Measurements from ENCODE around the gene GABRB2.
"Not testable (repeated sequence)": the region's sequence is repeated elsewhere in the genome, so short reads cannot be mapped to it uniquely, and the experiment has no call there.

GABRB2 gene

DNA sequence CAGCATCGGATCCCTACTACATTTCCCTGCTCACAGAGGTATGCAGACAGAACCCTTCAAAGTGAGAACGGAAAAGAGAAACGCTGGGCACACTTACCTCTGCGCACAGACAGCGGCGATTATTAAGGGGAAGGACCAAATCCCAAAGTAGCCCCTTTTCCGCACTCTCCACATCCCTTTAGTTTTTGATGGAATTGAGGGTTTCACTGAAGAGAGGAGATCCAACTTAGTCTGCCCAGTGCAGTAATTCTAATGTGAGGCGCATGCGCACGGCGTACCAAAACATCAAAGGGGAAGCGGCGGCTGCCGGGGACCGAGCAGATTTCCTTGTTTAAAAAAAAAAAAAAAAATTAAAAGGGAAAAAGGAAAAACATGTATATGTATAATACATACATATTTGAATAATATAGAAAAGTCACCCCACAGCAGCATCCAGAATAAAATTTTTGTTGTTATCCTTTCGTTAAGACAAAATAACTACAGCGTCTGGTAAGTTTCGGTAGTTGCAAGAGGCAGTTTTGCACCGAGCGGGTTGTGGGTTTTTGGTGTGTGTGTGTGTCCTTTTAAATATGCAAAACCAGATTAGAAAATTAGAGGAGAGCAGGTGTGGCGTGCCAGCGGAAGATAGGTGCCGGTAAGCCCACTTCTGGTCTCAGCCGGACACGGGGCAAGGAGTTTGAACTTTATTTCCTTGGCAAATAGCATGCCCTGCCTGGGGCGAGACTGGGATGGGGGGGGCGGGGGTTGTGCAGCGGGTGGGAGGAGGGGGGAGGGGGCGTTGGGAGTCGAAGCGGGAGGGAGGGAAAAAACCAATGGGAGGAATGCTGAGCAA is at the start of gene GABRB2:
TSS of gene GABRB2 (minus strand) at position 256 of the 832 bp plus-strand sequence. CDS start at position 174, 82 bp downstream.
- DNase-seq: peak; percentile 16 to 19

DNA sequence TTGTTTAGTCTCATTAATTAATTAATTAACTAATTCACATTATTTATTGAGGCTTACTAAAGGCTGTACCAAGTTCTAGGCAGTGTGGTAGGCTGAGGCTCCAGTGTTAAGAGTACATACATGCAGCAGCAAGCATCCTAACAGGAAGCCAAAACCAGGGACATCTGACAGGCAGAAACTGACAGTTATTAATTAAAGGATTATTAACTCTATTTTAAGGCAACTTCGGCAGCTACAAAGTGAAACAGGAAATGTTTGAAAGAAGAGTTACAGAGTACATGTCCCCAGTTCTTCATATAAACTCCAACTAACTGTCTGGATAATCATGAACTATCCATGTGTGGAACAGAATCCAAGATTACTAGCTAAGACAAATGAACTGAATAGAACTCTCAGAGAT is 39.3 kb upstream of the GABRB2 start:
- no peak for DNase-seq

DNA sequence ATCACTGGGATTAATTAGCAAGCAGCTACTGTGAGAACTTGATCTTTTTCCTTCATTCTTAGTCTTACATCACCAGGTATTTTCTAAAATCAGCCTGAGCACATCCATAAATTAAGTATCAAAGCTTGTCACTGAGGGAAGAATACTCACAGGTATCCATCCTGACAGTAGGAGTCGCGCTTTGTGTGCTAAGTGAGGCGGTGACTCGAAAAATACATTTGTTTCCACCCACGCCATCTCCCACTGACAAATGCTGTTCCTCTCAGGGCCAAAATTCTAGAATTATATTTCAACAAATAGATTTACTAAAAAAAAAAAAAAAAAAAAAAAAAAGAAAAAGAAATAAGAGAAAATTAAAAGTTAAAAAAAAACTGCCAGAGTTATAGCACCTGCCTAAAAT is 34.1 kb upstream of the GABRB2 start:
- no peak for DNase-seq

DNA sequence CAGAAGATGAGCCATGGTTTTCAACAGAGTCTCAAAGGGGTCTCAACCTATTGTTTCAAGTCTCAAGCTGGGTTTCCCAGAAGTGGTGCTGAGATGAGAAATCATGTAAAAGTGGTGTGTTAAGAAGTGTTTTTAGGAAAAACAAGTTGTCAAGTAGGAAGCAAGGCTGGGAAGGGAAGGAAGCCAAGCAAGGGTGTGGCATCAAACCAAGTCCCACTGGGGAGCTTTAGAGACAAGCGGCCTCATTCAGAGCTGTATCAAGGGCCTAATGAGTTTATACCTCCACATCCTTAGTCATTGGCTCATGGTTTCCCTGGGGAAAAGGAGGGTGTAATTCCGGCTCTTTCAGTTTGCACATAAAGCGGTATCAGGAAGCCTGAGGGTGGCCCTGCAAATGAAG is 26.4 kb upstream of the GABRB2 start:
- no peak for DNase-seq

DNA sequence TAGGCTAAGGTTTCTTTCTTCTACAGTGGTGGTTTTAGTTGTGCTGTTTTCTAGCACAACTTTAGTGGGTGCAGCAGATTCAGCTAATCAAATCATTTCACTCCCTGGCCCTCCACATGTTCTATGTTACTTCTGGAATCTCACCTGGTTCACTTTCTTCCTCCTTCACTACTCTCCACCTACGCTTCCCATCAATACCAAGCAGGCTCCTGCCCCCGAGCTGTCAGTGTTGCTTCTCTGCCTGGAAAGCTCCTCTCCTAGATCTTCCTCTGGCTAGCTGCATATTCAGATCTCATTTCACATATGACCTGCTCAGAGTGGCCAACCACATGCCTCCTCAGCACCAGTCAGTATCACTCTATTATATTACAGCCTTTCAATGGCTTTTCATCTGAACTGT is 19.6 kb upstream of the GABRB2 start:
- no peak for DNase-seq

DNA sequence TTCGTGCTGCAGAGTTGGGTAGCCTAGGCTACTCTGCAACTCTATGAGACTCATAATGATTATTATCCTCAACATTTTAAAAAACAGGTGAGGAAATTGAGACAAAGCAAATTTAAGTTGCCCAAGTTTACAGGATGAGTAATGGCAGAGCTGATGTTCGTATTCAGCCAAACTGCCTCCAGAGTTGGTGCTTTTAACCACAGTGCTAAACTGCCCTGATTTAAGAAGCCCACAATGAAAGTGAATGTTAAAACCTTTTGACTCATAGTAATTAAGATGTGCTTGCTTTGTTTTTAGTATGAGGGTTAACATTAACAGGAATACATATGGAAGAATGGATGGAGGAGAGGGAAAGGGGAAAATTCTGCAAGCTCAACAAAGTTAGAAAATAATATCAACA is 15.9 kb upstream of the GABRB2 start:
- DNase-seq: no peak

DNA sequence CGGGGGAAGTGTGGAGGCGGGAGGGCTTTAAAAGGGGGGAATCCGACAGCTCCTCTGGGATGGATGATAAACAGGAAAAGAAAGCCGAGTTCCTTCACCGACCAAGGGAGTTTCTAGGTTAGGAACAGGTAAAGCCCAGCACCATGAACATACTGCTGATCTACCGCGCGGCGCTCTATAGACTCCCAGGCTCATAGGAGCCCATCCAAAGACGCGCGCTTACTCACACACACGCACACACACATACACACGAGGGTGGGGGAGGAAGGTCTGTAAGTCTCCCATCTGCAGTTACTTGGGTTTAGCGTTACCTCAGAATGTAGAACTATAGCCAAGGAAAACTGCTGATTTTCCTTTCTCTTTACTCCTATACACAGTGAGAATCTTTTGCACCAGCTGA is 2.6 kb upstream of the GABRB2 start:
- DNase-seq: no peak

DNA sequence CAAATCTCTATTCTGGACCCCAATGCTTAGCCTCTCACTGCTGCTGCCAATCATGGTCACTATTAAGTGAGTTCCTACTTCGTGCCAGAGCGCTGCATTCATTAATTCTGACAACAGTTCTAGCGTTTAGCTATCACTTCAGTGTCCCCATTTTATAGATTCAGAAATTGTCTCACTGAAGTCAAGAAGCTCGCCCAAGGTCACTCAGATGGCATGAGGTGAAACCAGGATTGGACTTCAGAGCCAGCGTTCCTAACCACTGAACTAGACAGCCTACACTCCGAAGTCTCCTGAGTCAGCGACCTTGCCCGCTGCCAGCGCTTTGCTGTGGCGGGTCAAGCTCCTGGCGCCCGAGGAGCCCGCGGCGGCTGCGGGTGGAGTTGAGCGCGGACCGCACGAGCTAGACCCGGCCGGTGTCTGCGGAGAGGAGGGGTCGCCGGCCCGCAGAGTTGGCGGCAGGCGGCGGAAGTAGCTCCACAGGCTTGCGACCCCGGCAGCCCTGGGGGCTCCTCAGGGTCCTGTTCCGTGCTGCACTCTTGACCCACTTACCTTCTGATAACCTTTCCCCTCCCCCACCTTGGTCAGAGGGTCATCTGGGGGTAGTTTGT is 2.1 kb upstream of the GABRB2 start:
- no peak for DNase-seq

DNA sequence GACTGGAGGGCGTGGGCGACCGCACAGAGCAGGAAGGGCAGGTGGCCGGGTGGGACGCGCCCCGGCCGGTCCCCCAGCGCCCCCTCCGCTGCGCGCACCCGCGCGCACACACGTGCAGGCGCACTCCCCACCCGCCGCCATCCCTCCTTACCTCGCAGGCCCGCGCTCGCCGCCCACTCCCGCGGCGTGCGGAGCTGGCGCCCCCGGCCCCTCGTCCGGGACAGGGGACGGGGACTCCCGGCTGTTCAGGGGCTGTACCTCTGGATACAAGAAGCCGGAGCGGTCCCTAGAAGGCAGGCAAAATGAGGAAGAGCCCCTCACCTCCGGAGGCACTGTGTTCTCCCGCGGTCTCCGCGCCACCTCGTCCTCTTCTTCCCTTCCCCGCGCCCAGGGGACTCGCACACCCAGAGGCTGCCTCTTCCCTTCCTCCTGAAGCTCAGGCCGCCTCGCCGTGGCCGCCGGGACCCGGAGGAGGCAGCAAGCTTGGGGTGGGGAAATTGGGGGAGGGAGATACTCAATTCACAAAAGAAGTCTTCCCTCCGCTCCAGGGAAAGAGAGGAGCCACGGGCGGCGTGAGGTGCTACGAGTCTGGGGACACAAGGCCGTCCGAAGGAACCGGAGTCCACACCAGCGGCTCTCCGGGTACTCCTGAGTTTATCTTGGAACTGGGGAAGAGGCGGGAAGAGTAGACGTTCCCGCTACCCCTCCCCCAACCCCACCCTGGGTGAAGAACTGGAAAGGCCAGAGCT is 1.4 kb upstream of the GABRB2 start:
- DNase-seq: no peak

DNA sequence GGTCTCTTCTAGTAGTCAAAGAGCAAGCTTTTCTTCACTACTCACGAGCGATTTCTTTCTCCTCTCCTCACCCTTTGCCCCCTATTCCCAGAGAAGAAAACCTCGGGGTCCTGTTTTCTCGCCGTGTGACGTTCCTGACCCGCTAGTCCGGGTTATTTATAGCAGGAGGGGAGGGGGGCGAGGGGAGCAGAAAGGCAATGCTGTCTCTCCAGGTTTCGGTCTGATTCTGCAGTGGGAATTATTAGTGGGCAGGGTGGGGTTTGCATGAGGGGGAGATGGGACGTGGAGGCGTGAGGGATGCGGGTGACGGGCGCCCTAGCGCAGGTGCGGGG is 847 bp upstream of the GABRB2 start:
- DNase-seq: no peak

DNA sequence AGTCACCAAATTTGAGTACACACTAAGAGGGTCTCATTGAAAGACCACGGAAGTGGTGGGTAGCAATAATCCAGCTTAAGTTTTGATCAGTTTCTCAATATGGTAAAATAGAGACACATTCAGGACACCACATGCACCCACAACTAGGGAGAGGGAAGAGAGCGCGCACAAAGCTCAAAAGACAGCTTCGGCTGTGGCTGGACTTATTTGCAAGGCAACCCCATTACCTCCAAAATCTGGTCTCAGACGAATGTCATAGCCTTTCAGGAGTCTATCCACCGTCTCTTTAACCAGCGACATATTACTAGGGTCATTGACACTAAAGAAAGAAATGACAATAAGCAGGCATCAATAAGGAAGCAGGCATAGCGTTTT is 443 bp downstream of the GABRB2 start:
- DNase-seq: no peak

DNA sequence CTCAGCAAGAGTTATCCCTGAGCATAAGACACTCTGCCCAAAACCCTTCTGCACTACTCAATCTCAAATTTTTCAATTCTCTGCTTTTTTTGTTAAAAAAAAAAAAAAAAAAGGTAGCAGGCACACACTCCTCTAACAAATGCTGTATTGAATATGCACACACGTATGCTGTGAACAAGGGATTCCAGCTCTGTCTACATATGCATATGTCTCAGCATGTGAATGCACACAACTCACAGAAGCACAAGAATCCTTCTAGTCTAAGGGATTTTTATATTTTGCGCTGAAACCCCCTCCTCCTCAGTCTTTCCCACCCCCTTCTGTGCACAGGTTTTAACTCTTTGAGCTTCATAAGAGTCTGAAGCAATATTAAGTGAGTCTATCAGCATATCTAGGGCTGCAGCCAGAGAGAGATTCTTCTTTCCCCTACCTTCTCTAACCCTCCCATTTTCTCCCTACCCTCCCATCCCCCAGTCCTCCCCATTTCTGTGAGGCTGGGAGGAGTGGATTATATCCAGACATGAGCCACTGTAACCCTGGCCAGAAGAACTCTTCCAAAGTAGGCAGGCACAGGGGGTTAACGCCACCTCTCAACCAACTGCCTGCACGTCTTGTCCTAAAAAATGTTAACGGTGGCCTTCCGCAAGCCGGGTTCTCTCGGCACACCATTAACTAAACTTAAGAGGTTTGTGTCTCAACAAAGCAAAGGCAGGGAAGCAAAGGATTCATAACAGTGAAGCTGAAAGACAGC is 1.0 kb downstream of the GABRB2 start:
- no peak for DNase-seq

DNA sequence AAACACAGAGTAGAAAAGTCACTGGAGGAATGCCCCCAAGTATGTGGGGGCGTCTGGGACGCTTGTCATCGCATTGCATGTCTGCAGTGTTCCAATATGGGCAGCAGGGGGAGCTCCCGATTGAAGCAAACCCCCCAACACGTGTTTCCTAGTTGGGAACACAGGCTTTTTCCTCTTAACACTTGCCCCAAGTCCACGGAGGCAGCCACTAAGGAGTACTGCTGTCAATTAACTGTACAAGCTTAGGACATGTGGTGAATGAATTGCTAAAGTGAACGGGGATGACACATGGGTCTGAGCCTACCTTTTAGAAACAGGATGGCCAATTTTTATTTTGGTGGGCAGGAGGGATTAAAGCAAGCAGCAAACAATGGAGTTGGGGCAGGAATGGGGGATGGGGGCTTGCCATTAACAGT is 2.2 kb downstream of the GABRB2 start:
- no peak for DNase-seq

DNA sequence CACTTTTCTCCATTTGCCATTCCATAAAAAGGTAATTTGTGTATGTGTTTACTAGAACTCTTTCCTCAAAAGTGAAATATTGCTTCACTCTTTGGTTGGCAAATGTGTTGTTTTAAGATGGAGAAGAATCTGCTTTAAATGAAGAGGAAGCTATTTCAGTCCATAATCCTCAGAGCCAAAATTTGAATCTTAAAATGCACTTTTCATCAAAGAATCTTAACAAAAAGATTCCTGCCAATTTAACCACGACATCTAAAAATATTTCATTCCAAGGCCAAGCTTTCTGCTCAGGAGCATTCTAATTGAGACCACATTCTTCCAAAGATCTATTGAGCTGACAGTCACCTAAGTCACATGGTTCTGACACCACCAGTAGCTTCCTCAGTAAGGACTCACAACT is 7.5 kb downstream of the GABRB2 start:
- no peak for DNase-seq

DNA sequence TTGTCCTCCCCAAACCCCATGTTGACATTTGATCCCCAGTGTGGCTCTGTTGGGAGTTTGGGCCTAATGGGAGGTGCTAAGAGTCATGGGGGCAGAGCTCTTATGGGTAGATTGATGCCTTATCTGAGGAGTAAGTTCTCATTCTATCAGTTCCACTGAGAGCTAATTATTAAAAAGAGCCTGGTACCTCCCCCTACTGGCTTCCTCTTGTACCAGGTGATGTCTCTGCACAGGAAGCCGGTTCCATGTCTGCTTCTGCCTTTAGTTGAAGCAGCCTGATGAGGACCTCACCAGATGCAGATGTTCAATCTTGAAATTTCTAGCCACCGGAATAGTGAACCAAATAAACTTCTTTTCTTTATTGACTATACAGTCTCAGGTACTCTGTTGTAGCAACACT is 10.8 kb downstream of the GABRB2 start:
- DNase-seq: no peak

DNA sequence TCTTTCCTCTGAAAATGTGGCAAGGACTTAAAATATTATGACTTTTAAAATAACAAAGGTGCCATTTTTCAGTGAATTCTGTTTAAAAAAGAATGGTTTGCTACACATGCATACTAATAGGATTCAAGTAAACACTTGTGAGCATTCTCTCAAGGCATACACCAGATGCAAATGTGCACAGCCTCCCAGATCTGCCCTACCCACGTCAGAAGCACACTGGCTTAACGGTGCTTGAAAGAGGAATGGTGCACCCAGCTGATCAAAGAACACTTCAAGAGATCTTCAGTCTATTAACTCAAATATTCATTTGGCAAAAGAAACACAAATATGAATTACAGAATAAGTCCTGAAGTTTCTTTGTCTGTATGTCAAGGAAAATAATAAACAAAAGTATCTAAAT is 15.8 kb downstream of the GABRB2 start:
- no peak for DNase-seq

DNA sequence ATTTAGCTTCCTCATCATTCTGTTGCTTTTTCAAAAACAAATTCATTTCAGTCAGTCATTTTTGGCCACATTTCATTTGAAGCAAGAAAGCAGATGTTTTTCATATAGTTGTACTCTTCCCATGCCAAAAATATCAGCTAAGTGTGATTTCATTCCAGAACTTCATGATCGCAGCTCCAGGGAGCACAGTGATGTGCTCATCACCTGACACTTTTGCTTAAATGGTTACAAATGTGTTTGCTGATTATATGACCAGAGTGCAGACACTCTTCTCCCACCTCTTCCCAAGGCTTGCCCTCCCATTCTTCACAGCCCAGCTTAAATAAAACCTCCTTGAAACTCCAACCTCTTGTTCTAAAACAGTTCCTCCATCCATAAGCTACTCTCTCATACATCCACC is 32.6 kb downstream of the GABRB2 start:
- no peak for DNase-seq

DNA sequence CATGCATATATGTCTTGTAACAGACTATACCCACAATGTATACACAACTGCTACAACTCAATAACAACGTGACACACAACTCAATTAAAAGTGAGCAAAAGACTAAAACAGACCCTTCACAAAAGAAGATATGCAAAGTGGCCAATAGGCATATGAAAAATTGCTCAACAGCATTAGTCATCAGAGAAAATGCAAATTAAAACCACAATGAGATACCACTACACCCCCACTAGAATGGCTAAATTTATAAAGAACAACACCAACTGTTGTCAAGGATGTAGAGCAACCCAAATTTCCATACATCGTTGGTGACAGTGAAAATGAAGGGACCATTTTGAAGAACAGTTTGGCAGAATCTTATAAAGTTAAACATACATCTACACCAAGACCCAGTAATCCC is 38.9 kb downstream of the GABRB2 start:
- no peak for DNase-seq

DNA sequence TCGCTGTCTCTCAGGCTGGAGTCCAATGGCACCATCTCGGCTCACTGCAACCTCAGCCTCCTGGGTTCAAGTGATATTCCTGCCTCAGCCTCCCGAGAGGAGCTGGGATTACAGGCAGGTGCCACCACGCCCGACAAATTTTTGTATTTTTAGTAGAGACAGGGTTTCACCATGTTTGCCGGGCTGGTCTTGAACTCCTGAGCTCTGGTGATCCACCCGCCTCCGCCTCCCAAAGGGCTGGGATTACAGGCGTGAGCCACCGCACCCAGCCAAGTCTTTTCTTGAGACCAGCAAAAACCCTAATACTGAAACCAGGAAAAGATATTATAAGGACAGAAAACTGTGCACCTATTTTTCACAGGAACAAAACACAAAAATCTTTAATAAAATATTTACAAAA is 41.4 kb downstream of the GABRB2 start:
- DNase-seq: not testable (repeated sequence)

DNA sequence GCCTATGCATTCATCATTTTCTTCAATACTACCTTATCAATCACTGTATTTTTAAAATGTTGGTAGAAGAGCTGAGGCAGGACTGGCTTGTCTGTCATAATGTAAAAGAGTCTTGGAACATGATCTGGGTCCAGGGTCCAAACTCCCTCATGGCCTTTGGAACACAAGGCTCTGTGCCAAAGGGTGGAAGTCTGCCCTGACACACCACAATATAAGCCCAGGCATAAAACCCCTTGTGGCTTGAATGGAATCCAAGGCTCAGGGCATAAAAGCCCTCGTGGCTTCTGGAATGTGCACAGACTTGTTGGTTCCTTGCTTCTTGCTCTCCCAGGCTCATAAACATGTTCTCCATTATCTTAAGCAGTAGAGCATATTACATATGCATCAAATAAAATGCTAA is 48.0 kb downstream of the GABRB2 start:
- DNase-seq: no peak

DNA sequence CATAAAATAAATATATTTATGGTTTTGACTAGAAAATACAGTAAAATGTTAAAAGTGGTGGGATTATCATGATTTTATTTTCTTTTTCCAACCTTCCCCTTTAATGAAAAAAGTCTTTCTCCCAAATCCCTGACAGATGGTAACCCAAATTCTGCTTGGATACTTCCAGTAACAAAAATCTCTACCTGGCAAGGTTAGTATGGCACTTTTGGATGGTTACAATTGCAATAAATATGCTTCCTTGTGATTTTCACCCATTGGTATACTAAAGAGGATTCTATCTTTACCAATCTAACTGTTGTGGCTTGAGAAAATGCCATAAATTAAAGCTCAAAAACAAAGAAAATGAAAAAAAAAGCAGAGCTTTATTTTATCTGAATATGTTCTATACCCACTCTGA is 62.8 kb downstream of the GABRB2 start:
- no peak for DNase-seq

DNA sequence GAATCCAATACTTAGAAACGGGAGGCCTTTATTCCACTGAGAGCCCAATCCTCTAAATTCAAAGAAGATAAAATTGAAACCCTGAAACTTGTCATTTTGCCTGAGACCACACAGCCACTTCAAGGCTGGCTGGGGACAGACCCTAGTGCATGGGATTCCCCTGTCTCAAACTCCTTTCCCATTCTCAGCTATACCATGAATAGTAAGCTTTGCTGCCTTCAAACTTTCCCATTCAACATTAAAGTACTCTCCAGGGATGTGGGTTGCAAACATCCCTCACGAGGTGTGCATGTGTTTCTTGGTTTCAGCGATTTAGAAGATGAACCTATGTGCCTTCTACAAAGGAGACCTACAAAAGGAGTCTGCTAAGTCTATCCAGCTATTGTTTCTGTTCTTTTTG is 64.6 kb downstream of the GABRB2 start:
- no peak for DNase-seq

DNA sequence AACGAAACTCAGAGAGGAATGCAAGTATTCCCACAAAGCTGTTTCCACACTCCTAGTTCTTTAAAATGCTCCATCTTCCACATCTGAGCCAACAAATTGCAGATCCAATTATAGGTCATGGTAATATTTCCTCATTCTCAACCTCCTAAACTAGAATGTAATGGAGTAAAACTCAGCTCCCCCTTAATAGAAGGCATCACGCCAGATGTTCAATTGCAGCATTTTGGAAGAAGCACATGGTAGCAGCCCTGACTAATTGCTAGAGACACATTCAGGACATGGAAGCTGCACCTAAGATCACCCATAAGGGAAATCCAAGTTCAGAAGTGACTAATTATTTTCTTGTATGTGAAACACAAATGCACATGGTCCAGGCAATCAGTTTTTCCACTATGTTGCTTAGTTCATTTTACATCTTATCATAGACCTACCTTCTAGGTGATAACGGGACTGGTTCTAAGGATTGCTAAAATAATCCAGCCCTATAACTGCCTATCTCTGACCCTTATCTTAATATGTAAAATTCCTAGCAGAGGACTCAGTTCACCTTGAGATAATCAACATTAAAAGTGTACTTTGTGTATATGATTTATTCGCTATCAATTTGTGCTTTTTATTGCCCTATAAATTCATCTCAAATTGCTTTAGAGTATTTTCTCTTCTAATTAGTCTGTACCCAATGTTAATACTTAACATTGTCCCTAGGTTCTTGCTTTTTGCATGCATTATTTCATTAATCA is 75.1 kb downstream of the GABRB2 start:
- no peak for DNase-seq

All from CD4-positive, alpha-beta T cell treated with Interleukin-1 beta for 1 hour (primary cell).